Activated naive CD4-positive, alpha-beta T cell treated with anti-CD3 and anti-CD28 coated beads, Interleukin-2, amount 10 ng/mL, durations not matched to agents 7 days and 5 days (primary cell): ENCODE measurements around the gene CDK5RAP2.

Source experiments
- CTCF ChIA-PET: fragments of 350-600 bp; sonication (Branson Sonifier 250); formaldehyde crosslinking; loops from one replicate; lab custom pipeline; 2021; ENCODE audit warnings: antibody characterized with exemption; lab: Charles Lee
- DNase-seq: peaks from one replicate; pipeline ENCODE4 v3.0.0-alpha.2; 2020
- H3K27ac Mint-ChIP-seq: one replicate; pipeline ENCODE4 v1.8.0; 2021; ENCODE audit warnings: mild to moderate bottlenecking, moderate library complexity, mixed read lengths
- H3K27me3 Mint-ChIP-seq: one replicate; pipeline ENCODE4 v1.8.0; 2021; ENCODE audit warnings: mild to moderate bottlenecking, mixed read lengths
- H3K36me3 Mint-ChIP-seq: one replicate; pipeline ENCODE4 v1.8.0; 2021; ENCODE audit warnings: mixed read lengths
- H3K4me1 Mint-ChIP-seq: one replicate; pipeline ENCODE4 v1.8.0; 2021; ENCODE audit warnings: mixed read lengths
- H3K4me3 Mint-ChIP-seq: one replicate; pipeline ENCODE4 v1.8.0; 2021; ENCODE audit warnings: mild to moderate bottlenecking, moderate library complexity, mixed read lengths
- H3K9me3 Mint-ChIP-seq: one replicate; pipeline ENCODE4 v1.8.0; 2021; ENCODE audit warnings: mixed read lengths

CDK5RAP2 gene

GRCh38 chr9:120360046-120360445, 219.9 kb downstream of the CDK5RAP2 start:
- Mint-ChIP-seq H3K9me3 (no peaks in the 10 kb centered on the region), H3K36me3 (no peaks in the 10 kb centered on the region), H3K27ac (no peak overlapping the region), H3K27me3 (peaks cover 4% of the 10 kb centered on the region), H3K4me1 (no peaks in the 10 kb centered on the region), H3K4me3 (no peak overlapping the region)
- DNase-seq = peak; percentile 7
- CTCF ChIA-PET = no interaction called here

DNA sequence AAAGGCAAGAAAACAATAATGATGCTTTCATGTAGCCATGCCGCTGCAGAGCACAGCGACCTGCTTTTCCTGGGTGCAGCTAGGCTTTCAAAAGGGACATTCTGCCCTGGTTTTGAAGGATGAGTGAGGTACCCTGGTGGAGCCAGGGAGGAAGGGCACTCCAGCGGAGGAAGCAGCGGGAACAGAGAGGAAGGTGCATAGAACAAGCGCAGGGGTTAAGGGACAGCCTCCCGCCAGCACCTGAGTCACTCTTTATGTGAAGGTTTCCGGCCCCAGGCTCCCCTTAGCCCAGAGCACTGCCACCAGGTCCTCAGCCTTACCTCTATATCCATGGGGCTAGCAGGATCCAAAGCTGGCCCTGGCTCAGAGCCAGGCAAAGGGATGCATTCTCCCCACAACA, 221.1 kb downstream of the CDK5RAP2 start:
- CTCF ChIA-PET = no interaction called here
- no peaks in the 10 kb centered on the region for H3K9me3 Mint-ChIP-seq
- H3K4me1 Mint-ChIP-seq = no peaks in the 10 kb centered on the region
- DNase-seq = peak; percentile 5
- no peaks in the 10 kb centered on the region for H3K36me3 Mint-ChIP-seq
- peaks cover 4% of the 10 kb centered on the region for H3K27me3 Mint-ChIP-seq
- no peak overlapping the region for H3K27ac Mint-ChIP-seq
- no peak overlapping the region for H3K4me3 Mint-ChIP-seq

DNA sequence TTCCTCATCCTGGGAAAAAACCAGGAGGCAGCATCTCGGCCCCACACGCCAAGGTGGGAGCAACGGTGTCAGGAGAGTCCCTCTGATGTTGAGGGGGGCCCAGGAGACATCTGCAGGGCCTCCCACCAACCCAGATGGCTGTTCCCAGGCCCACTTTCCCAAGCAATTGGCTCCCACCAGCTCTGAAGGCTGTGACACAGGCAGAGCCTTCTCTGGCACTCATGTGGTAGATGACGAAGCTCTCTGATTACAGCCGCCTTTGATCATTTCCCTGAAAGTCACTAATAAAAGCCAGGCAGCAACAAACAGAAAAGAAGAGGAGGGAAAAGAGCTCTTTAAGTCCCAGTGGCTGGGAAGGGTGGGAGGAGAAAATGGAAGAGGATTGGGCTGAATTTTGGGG, 226.5 kb downstream of the CDK5RAP2 start:
- H3K4me1 Mint-ChIP-seq = no peaks in the 10 kb centered on the region
- no peak overlapping the region for H3K27ac Mint-ChIP-seq
- CTCF ChIA-PET = no interaction called here
- peaks cover 29% of the 10 kb centered on the region for H3K27me3 Mint-ChIP-seq
- no peaks in the 10 kb centered on the region for H3K36me3 Mint-ChIP-seq
- no peak overlapping the region for H3K4me3 Mint-ChIP-seq
- H3K9me3 Mint-ChIP-seq = no peaks in the 10 kb centered on the region
- DNase-seq = peak; percentile 3

DNA sequence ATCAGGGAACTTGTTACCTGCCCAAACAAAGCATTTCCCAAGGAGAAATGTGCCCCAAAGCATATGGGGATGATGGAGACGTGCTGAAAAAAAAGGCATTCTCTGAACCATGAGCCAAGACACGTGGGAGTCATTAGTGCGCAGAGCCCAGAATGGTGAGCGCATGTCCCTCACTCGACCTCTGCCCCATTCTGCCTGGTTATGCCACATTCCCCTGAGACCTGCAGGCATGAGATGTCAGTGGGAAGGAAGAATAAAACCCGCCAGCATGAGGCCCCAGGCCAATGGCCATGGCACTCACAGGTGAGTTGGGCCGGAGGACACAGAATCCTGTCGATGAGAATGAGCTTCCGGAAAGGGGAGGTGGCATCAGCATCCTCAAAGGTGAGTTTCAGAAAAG, 228.9 kb downstream of the CDK5RAP2 start:
- H3K27me3 Mint-ChIP-seq = peaks cover 36% of the 10 kb centered on the region
- H3K4me1 Mint-ChIP-seq = no peaks in the 10 kb centered on the region
- H3K36me3 Mint-ChIP-seq = no peaks in the 10 kb centered on the region
- H3K9me3 Mint-ChIP-seq = no peaks in the 10 kb centered on the region
- no peak overlapping the region for H3K27ac Mint-ChIP-seq
- CTCF ChIA-PET = no interaction called here
- no peak for DNase-seq
- no peak overlapping the region for H3K4me3 Mint-ChIP-seq

GRCh38 chr9:120350596-120350995, 229.4 kb downstream of the CDK5RAP2 start:
- DNase-seq = no peak
- H3K4me1 Mint-ChIP-seq = no peaks in the 10 kb centered on the region
- no peak overlapping the region for H3K27ac Mint-ChIP-seq
- no peaks in the 10 kb centered on the region for H3K9me3 Mint-ChIP-seq
- peaks cover 38% of the 10 kb centered on the region for H3K27me3 Mint-ChIP-seq
- H3K4me3 Mint-ChIP-seq = no peak overlapping the region
- CTCF ChIA-PET = no interaction called here
- H3K36me3 Mint-ChIP-seq = no peaks in the 10 kb centered on the region

DNA sequence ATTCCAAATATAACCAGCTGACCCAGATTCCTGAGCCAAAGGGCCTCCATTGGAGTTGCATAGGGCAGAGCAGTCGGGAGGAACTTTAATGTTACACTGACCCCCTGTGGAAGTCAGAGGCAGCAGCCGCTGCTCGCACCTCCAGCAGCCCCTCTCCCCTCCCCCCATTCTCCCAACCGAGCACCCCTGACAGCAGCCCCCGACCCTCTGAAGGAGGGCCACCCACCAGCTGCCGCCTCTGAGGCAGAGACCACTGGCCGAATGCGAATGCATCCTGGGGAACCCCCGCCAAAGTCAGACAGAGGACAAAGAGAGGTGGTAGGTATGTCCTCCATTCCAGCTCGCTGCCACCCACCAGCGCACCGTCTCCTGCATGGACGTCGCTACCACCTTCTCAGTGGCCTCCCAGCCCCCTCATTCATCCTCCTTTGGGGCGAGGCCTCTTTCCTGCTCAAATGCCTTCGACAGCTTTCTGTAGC, 231.0 kb downstream of the CDK5RAP2 start:
- Mint-ChIP-seq H3K4me1 (peaks cover 4% of the 10 kb centered on the region), H3K9me3 (no peaks in the 10 kb centered on the region), H3K27me3 (peaks cover 38% of the 10 kb centered on the region), H3K36me3 (no peaks in the 10 kb centered on the region), H3K4me3 (no peak overlapping the region), H3K27ac (no peak overlapping the region)
- CTCF ChIA-PET = interaction anchor here (0.7 to 1.4 kb wide), 2 partner anchors 18 to 129 kb away, joined by 3 read pairs; no protein-coding TSS in a partner anchor
- no peak for DNase-seq

DNA sequence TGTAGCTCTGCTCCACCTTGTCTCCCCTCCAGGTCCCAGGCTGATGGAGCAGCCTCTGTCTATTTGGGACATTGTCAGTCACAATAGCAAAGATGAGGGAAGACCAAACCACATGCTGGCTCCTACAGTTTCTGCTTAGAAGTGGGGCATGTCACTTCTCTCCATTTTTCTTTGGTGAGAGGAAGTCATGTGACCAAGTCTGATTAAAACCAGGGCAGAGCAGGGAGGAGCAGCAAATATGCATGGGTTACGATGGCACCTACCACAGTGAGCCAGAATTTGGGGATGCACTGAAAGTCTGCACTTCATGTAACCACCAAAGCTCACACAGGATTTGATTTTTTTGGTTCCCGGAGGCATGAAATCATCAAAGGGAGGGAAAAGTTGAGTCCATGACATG, 234.6 kb downstream of the CDK5RAP2 start:
- Mint-ChIP-seq H3K36me3 (no peaks in the 10 kb centered on the region), H3K4me3 (no peak overlapping the region), H3K27me3 (peaks cover 24% of the 10 kb centered on the region), H3K9me3 (no peaks in the 10 kb centered on the region), H3K27ac (no peak overlapping the region), H3K4me1 (peaks cover 4% of the 10 kb centered on the region)
- DNase-seq = no peak
- CTCF ChIA-PET = no interaction called here

DNA sequence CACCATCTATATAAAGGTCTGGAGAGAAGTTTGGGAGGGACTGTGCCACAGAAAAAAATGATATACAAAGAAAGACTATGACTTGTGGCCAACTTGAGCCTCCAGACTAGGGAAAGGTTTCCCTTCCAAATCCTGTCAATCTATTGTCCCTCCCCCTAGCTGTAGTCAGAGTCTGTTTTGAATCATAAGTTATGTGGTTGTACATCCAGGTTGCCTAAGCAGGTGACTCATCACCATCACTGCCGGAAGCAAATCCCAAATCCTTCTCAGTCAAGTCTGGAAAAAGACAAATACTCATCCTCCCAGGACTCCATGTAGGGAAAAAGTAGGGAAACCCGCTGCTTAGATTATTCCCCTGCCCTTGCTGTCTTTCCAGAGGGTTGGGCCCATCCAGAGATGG, 235.7 kb downstream of the CDK5RAP2 start:
- H3K27me3 Mint-ChIP-seq = peaks cover 17% of the 10 kb centered on the region
- H3K4me3 Mint-ChIP-seq = no peak overlapping the region
- no peak for DNase-seq
- H3K36me3 Mint-ChIP-seq = no peaks in the 10 kb centered on the region
- no peak overlapping the region for H3K27ac Mint-ChIP-seq
- H3K4me1 Mint-ChIP-seq = peaks cover 4% of the 10 kb centered on the region
- no peaks in the 10 kb centered on the region for H3K9me3 Mint-ChIP-seq
- CTCF ChIA-PET = no interaction called here

DNA sequence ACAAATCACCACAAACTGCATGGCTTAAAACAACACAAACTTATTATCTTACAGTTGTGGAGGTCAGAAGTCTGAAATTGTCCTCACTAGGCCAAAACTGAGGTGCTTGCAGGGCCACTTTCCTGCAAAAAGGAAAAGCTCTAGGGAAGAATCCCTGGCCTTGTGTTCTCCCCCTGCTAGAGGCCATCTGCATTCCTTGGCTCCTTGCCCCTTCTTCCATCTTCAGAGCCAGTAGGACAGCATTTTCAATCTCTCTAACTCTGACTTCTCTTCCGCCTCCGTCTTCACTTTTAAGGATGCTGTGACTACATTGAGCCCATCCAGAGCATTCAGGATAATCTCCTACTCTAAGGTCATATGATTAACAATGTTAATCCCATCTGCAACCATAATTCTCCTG, 236.6 kb downstream of the CDK5RAP2 start:
- DNase-seq = no peak
- CTCF ChIA-PET = no interaction called here
- Mint-ChIP-seq H3K4me1 (peaks cover 4% of the 10 kb centered on the region), H3K27ac (no peak overlapping the region), H3K4me3 (no peak overlapping the region), H3K27me3 (peaks cover 9% of the 10 kb centered on the region), H3K9me3 (no peaks in the 10 kb centered on the region), H3K36me3 (no peaks in the 10 kb centered on the region)
